GM21447 (cell line): ENCODE measurements around the gene ANKMY1.
"Not testable (repeated sequence)": the region's sequence is repeated elsewhere in the genome, so short reads cannot be mapped to it uniquely, and the experiment has no call there.

Source experiments
- ATAC-seq: cut with Tn5 transposase; IDR thresholded peaks from one replicate; pipeline ENCODE4 v1.9.1; 2021; ENCODE audit not compliant: unreplicated experiment

The ANKMY1 gene

GRCh38 chr2:240506406-240507059, 51.3 kb downstream of the ANKMY1 start:
- ATAC-seq = no peak

GRCh38 chr2:240505910-240506309, 51.9 kb downstream of the ANKMY1 start:
- no peak for ATAC-seq

- ATAC-seq = no peak
Observed at GRCh38 chr2:240503848-240504247, 53.9 kb downstream of the ANKMY1 start.

GRCh38 chr2:240503375-240503774, 54.4 kb downstream of the ANKMY1 start:
- ATAC-seq = no peak

- no peak for ATAC-seq
Observed at GRCh38 chr2:240502430-240503121, 55.2 kb downstream of the ANKMY1 start.

GRCh38 chr2:240502059-240502429, 55.7 kb downstream of the ANKMY1 start:
- ATAC-seq = no peak

- ATAC-seq = no peak
Observed at GRCh38 chr2:240501531-240501991, 56.2 kb downstream of the ANKMY1 start.

- no peak for ATAC-seq
Observed at GRCh38 chr2:240500561-240501423, 57.0 kb downstream of the ANKMY1 start.

GRCh38 chr2:240499309-240500301, 58.2 kb downstream of the ANKMY1 start:
- ATAC-seq = no peak

GRCh38 chr2:240498958-240499260, 58.9 kb downstream of the ANKMY1 start:
- no peak for ATAC-seq

- ATAC-seq = no peak
Observed at GRCh38 chr2:240498171-240498957, 59.4 kb downstream of the ANKMY1 start.

- not testable (repeated sequence) for ATAC-seq
Observed at GRCh38 chr2:240497082-240497481, 60.7 kb downstream of the ANKMY1 start.

GRCh38 chr2:240494942-240495341, 62.8 kb downstream of the ANKMY1 start:
- not testable (repeated sequence) for ATAC-seq

- no peak for ATAC-seq
Observed at GRCh38 chr2:240494194-240494793, 63.5 kb downstream of the ANKMY1 start.

GRCh38 chr2:240491483-240491882, 66.3 kb downstream of the ANKMY1 start:
- no peak for ATAC-seq

GRCh38 chr2:240482141-240482540, 75.6 kb downstream of the ANKMY1 start:
- no peak for ATAC-seq

- ATAC-seq = no peak
Observed at GRCh38 chr2:240481720-240482119, 76.1 kb downstream of the ANKMY1 start.

GRCh38 chr2:240480834-240481623, 76.8 kb downstream of the ANKMY1 start:
- ATAC-seq = no peak

- ATAC-seq = no peak
Observed at GRCh38 chr2:240479111-240479501, 78.7 kb downstream of the ANKMY1 start.
